ENCODE data around the gene RSPH10B2.
"Not testable (repeated sequence)": the region's sequence is repeated elsewhere in the genome, so short reads cannot be mapped to it uniquely, and the experiment has no call there.

RSPH10B2 gene

DNA sequence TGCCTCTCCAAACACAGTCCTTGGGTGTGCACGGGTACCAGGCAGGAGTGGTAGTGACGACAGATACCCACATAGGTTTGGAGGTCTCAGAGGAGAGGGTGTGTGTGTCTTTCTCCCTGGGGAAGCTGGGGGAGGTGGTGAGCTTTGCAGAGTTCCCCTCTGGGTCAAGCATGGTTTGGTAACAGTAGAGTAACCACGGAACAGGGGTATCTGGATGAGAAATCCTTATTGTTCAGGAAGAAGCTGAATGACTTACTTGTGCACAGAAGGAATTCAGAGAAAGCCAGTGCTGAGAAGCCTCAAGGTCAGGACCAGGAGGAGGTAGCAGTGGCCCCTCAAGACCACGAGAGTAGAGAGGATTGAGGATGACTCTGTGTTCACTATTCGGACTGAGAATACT lies 75.7 kb downstream of the RSPH10B2 start:
- not testable (repeated sequence) for H3K27me3 ChIP-seq (ENCODE audit: insufficient read depth, low read length); H3K27ac ChIP-seq (ENCODE audit: low read length); H3K9me3 ChIP-seq (ENCODE audit: insufficient read depth, low read depth, low read length); H3K4me3 ChIP-seq (ENCODE audit: low read length); H3K36me3 ChIP-seq (ENCODE audit: insufficient read depth, low read depth, low read length); H3K9ac ChIP-seq (ENCODE audit: low read depth, low read length); H3K4me1 ChIP-seq (ENCODE audit: insufficient read depth, low read length)

DNA sequence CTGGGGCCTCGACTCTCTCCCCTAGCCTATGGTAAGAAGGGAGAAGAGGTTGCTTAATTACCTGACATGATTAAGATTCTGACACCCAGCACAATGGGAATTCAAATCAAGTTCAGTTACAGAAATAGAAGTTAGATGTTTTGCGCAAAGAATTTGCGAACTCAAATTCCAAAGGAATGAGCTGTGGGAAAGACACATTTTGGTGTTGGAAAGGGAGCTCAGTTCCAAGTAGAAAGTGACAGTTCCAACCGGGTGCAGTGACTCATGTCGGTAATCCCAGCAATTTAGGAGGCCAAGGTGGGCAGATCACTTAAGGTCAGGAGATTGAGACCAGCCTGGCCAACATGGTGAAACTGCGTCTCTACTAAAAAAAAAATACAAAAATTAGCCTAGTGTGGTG lies 76.1 kb downstream of the RSPH10B2 start:
- not testable (repeated sequence) for H3K4me3 ChIP-seq (ENCODE audit: low read length); H3K4me1 ChIP-seq (ENCODE audit: insufficient read depth, low read length); H3K9me3 ChIP-seq (ENCODE audit: insufficient read depth, low read depth, low read length); H3K36me3 ChIP-seq (ENCODE audit: insufficient read depth, low read depth, low read length); H3K27ac ChIP-seq (ENCODE audit: low read length); H3K9ac ChIP-seq (ENCODE audit: low read depth, low read length); H3K27me3 ChIP-seq (ENCODE audit: insufficient read depth, low read length)

- Histone ChIP-seq H3K4me1 (ENCODE audit: insufficient read depth, low read length) (no peaks in the 10 kb centered on the region), H3K9me3 (ENCODE audit: insufficient read depth, low read depth, low read length) (no peaks in the 10 kb centered on the region), H3K27me3 (ENCODE audit: insufficient read depth, low read length) (no peaks in the 10 kb centered on the region), H3K27ac (ENCODE audit: low read length) (no peak overlapping the region), H3K36me3 (ENCODE audit: insufficient read depth, low read depth, low read length) (no peaks in the 10 kb centered on the region), H3K4me3 (ENCODE audit: low read length) (no peak overlapping the region), H3K9ac (ENCODE audit: low read depth, low read length) (no peak overlapping the region)
Measured at GRCh38 chr7:6831018-6831725, 77.3 kb downstream of the RSPH10B2 start.

GRCh38 chr7:6833636-6834035 lies 79.7 kb downstream of the RSPH10B2 start:
- Histone ChIP-seq H3K9me3 (ENCODE audit: insufficient read depth, low read depth, low read length) (no peaks in the 10 kb centered on the region), H3K27ac (ENCODE audit: low read length) (no peak overlapping the region), H3K9ac (ENCODE audit: low read depth, low read length) (no peak overlapping the region), H3K36me3 (ENCODE audit: insufficient read depth, low read depth, low read length) (no peaks in the 10 kb centered on the region), H3K27me3 (ENCODE audit: insufficient read depth, low read length) (no peaks in the 10 kb centered on the region), H3K4me3 (ENCODE audit: low read length) (no peak overlapping the region), H3K4me1 (ENCODE audit: insufficient read depth, low read length) (no peaks in the 10 kb centered on the region)

DNA sequence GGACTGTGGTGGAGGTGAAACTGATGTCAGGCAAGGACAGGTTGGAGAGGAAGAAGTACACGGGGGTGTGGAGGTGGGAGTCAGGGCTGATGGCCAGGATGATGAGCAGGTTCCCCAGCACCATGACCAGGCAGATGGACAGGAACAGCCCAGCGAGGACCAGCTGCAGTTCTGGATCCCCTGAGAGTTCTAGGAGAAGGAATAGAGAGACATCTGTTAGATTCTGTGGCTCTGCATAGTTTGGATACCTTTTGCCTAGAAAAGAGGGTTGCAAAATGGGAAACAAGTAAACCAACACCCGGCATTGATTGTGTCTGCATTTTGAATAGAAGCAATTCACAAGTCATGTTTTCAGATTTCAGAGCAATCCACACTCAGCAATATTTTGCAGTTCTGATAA lies 81.6 kb downstream of the RSPH10B2 start:
- not testable (repeated sequence) for H3K9me3 ChIP-seq (ENCODE audit: insufficient read depth, low read depth, low read length); H3K4me3 ChIP-seq (ENCODE audit: low read length); H3K4me1 ChIP-seq (ENCODE audit: insufficient read depth, low read length); H3K27me3 ChIP-seq (ENCODE audit: insufficient read depth, low read length); H3K9ac ChIP-seq (ENCODE audit: low read depth, low read length); H3K36me3 ChIP-seq (ENCODE audit: insufficient read depth, low read depth, low read length); H3K27ac ChIP-seq (ENCODE audit: low read length)

GRCh38 chr7:6837081-6837480 lies 83.2 kb downstream of the RSPH10B2 start:
- H3K27me3 ChIP-seq (ENCODE audit: insufficient read depth, low read length); H3K27ac ChIP-seq (ENCODE audit: low read length); H3K9ac ChIP-seq (ENCODE audit: low read depth, low read length); H3K4me3 ChIP-seq (ENCODE audit: low read length); H3K36me3 ChIP-seq (ENCODE audit: insufficient read depth, low read depth, low read length); H3K9me3 ChIP-seq (ENCODE audit: insufficient read depth, low read depth, low read length); H3K4me1 ChIP-seq (ENCODE audit: insufficient read depth, low read length): not testable (repeated sequence)

- H3K36me3 ChIP-seq (ENCODE audit: insufficient read depth, low read depth, low read length); H3K27me3 ChIP-seq (ENCODE audit: insufficient read depth, low read length); H3K4me3 ChIP-seq (ENCODE audit: low read length); H3K9ac ChIP-seq (ENCODE audit: low read depth, low read length); H3K27ac ChIP-seq (ENCODE audit: low read length); H3K9me3 ChIP-seq (ENCODE audit: insufficient read depth, low read depth, low read length); H3K4me1 ChIP-seq (ENCODE audit: insufficient read depth, low read length): not testable (repeated sequence)
Measured at GRCh38 chr7:6842278-6842921, 88.5 kb downstream of the RSPH10B2 start.

DNA sequence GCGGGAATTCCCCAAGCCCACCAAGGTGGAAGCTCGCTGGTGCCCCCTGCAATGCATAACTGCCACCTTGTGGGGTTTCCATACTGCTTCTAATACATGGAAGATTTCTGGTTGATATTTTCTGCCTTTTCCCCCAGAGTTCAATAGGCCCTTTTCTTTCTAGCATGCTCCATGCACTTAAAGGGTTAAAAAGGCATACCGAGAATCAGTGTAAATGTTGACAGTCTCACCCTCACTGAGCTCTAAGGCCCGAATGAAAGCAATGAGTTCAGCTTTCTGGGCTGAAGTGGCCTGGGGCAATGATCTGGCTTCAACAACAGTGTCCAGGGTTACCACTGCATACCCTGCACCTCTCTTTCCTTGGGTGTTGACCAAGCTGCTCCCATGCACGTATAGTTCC lies 89.2 kb downstream of the RSPH10B2 start:
- H3K36me3 ChIP-seq (ENCODE audit: insufficient read depth, low read depth, low read length); H3K27ac ChIP-seq (ENCODE audit: low read length); H3K27me3 ChIP-seq (ENCODE audit: insufficient read depth, low read length); H3K9ac ChIP-seq (ENCODE audit: low read depth, low read length); H3K4me3 ChIP-seq (ENCODE audit: low read length); H3K9me3 ChIP-seq (ENCODE audit: insufficient read depth, low read depth, low read length); H3K4me1 ChIP-seq (ENCODE audit: insufficient read depth, low read length): not testable (repeated sequence)

GRCh38 chr7:6843654-6844053 lies 89.8 kb downstream of the RSPH10B2 start:
- H3K27me3 ChIP-seq (ENCODE audit: insufficient read depth, low read length); H3K9ac ChIP-seq (ENCODE audit: low read depth, low read length); H3K36me3 ChIP-seq (ENCODE audit: insufficient read depth, low read depth, low read length); H3K27ac ChIP-seq (ENCODE audit: low read length); H3K9me3 ChIP-seq (ENCODE audit: insufficient read depth, low read depth, low read length); H3K4me1 ChIP-seq (ENCODE audit: insufficient read depth, low read length); H3K4me3 ChIP-seq (ENCODE audit: low read length): not testable (repeated sequence)

DNA sequence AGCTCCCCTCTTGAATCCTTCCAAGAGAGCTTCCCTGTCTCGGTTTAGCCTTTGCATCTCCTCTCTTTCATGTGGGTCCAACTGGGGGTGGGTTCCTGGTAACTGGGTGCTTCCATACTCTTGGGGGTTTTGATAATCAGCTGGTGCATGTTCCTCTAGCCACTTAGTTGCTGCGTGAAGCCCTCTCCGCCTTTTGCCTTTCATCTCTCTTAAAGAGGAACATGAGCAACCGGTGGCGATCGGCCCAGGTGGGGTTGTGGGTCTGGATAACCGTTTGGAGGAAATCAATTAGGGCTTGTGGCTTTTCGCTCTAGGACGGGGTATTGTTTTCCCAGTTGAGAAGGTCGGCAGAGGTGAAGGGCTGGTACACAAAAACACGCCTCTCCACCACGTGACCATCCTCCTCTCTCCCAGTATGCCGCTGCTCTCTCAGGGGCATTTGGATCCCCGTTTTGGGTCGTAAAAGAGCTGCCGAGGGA lies 92.1 kb downstream of the RSPH10B2 start:
- H3K9ac ChIP-seq (ENCODE audit: low read depth, low read length); H3K9me3 ChIP-seq (ENCODE audit: insufficient read depth, low read depth, low read length); H3K4me1 ChIP-seq (ENCODE audit: insufficient read depth, low read length); H3K4me3 ChIP-seq (ENCODE audit: low read length); H3K27me3 ChIP-seq (ENCODE audit: insufficient read depth, low read length); H3K36me3 ChIP-seq (ENCODE audit: insufficient read depth, low read depth, low read length); H3K27ac ChIP-seq (ENCODE audit: low read length): not testable (repeated sequence)

DNA sequence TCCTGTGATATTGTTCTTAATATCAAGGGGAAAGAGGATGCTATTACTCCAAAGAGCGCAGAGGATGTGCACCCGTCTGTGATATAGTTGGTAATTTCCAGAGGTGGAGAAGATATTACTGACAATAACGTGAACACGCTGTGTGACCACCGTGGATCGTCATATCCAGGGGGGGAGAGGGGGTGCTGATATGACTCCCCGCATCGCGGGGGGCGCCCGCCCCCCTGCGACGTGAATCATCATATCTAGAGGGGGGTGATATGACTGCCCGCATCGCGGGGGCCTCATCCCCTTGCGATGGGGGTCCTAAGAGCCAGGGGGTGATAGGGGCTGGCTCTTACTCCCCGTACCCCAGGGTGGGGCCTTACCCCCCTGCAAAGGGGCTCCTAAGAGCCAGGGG lies 93.8 kb downstream of the RSPH10B2 start:
- not testable (repeated sequence) for H3K4me1 ChIP-seq (ENCODE audit: insufficient read depth, low read length); H3K27me3 ChIP-seq (ENCODE audit: insufficient read depth, low read length); H3K9ac ChIP-seq (ENCODE audit: low read depth, low read length); H3K4me3 ChIP-seq (ENCODE audit: low read length); H3K36me3 ChIP-seq (ENCODE audit: insufficient read depth, low read depth, low read length); H3K9me3 ChIP-seq (ENCODE audit: insufficient read depth, low read depth, low read length); H3K27ac ChIP-seq (ENCODE audit: low read length)
